Activated gamma-delta T cell treated with anti-CD3 and anti-CD28 coated beads, Interleukin-2, amount 50 U/mL, for 16 hours (primary cell): ENCODE data around the gene DMRTC1B.
"Not testable (repeated sequence)": the region's sequence is repeated elsewhere in the genome, so short reads cannot be mapped to it uniquely, and the experiment has no call there.

Experiments
- DNase-seq: peaks from one replicate; pipeline ENCODE4 v3.0.0-alpha.2; 2020; ENCODE audit warnings: low read depth

The DMRTC1B gene

GRCh38 chrX:72776653-72777466, at the start of gene DMRTC1B:
Gene DMRTC1B, plus strand, starts transcription at chrX:72776890. Its CDS starts 68,246 bp downstream, at chrX:72845136.
- not testable (repeated sequence) for DNase-seq

- no peak for DNase-seq
Observed at GRCh38 chrX:72727846-72728245, 48.8 kb upstream of the DMRTC1B start.

GRCh38 chrX:72733636-72734035, 43.1 kb upstream of the DMRTC1B start:
- not testable (repeated sequence) for DNase-seq

GRCh38 chrX:72735561-72735960, 41.1 kb upstream of the DMRTC1B start:
- no peak for DNase-seq

GRCh38 chrX:72745546-72745945, 31.1 kb upstream of the DMRTC1B start:
- DNase-seq = not testable (repeated sequence)

GRCh38 chrX:72748545-72748944, 28.1 kb upstream of the DMRTC1B start:
- not testable (repeated sequence) for DNase-seq

GRCh38 chrX:72760454-72760853, 16.2 kb upstream of the DMRTC1B start:
- DNase-seq = not testable (repeated sequence)

- DNase-seq = not testable (repeated sequence)
Observed at GRCh38 chrX:72777467-72777790, 739 bp downstream of the DMRTC1B start.

- not testable (repeated sequence) for DNase-seq
Observed at GRCh38 chrX:72778146-72778545, 1.5 kb downstream of the DMRTC1B start.

- DNase-seq = not testable (repeated sequence)
Observed at GRCh38 chrX:72782560-72782959, 5.9 kb downstream of the DMRTC1B start, which contains the start of gene FAM236B. Gene FAM236B, minus strand, starts transcription at chrX:72782660. Its CDS starts 100 bp downstream, at chrX:72782560.

GRCh38 chrX:72783365-72783936, 6.8 kb downstream of the DMRTC1B start:
- DNase-seq = not testable (repeated sequence)

GRCh38 chrX:72783964-72784363, 7.3 kb downstream of the DMRTC1B start:
- not testable (repeated sequence) for DNase-seq

GRCh38 chrX:72788142-72788541, 11.5 kb downstream of the DMRTC1B start:
- DNase-seq = not testable (repeated sequence)

- DNase-seq = not testable (repeated sequence)
Observed at GRCh38 chrX:72790390-72790789, 13.7 kb downstream of the DMRTC1B start.

GRCh38 chrX:72808110-72808509, 31.4 kb downstream of the DMRTC1B start, which contains the start of gene FAM236D:
Gene FAM236D, minus strand, starts transcription at chrX:72808210. Its CDS starts 100 bp downstream, at chrX:72808110.
- not testable (repeated sequence) for DNase-seq

GRCh38 chrX:72830701-72831100, 54.0 kb downstream of the DMRTC1B start:
- DNase-seq = not testable (repeated sequence)

GRCh38 chrX:72837532-72837931, 60.8 kb downstream of the DMRTC1B start:
- DNase-seq = not testable (repeated sequence)

GRCh38 chrX:72882898-72883297, 106.2 kb downstream of the DMRTC1B start:
- not testable (repeated sequence) for DNase-seq

- DNase-seq = not testable (repeated sequence)
Observed at GRCh38 chrX:72889740-72890139, 113.0 kb downstream of the DMRTC1B start.
